ENCODE measurements around the gene PRR33. TPM values are rescaled to one million over a fixed set of nuclear protein-coding genes. Genes with fewer than 3 reads are reported as not detected.

PRR33 gene
- total RNA-seq, 4 donors from 2014 or later: not detected

GRCh38 chr11:1882265-1883238 is 9.1 kb downstream of the PRR33 start:
- ATAC-seq: peak; percentile 83
- H3K4me3 ChIP-seq: peak overlapping the region in 1 of 2 donors; percentile 2
- peak overlapping the region in 3 of 4 donors; percentile 79 to 88 (median 81) for H3K27ac ChIP-seq

GRCh38 chr11:1881442-1882264 is 10.0 kb downstream of the PRR33 start:
- ATAC-seq: peak; percentile 20
- TF ChIP-seq EP300 (IDR thresholded peaks at IDR 0.05) (no peak), POLR2A (IDR thresholded peaks at IDR 0.05) (no peak), POLR2AphosphoS5 (IDR thresholded peaks at IDR 0.05) (no peak), CTCF (IDR thresholded peaks at IDR 0.05) (no peak)
- peak overlapping the region in 3 of 4 donors; percentile 79 to 88 (median 81) for H3K27ac ChIP-seq

More at GRCh38 chr11:1882265-1883238, 9.1 kb downstream of the PRR33 start:
- peak in 3 of 4 experiments; percentile 88 to 97 (median 96) for TF ChIP-seq CTCF (IDR thresholded peaks at IDR 0.05)
- no peak for TF ChIP-seq EP300 (IDR thresholded peaks at IDR 0.05)
- no peaks in the 10 kb centered on the region for H3K27me3 ChIP-seq
- no peaks in the 10 kb centered on the region for H3K9me3 ChIP-seq
- peaks cover 0 to 52% (median 32%) of the 10 kb centered on the region in 3 donors for H3K4me1 ChIP-seq
- WGBS, 2 donors (ENCODE audit: low coverage in 1 of 2): 48% methylated on average over 3 of the region's 23 CpGs; no CpG with 5 or more reads in 1 of the 2 donors
- peaks cover 0 to 32% of the 10 kb centered on the region in 2 donors for H3K36me3 ChIP-seq

GRCh38 chr11:1880746-1881441 is 10.8 kb downstream of the PRR33 start:
- Histone ChIP-seq H3K4me3 (no peak overlapping the region), H3K4me1 (peaks cover 0 to 69% (median 48%) of the 10 kb centered on the region in 3 donors), H3K27me3 (no peaks in the 10 kb centered on the region), H3K36me3 (peaks cover 0 to 17% of the 10 kb centered on the region in 2 donors), H3K9me3 (no peaks in the 10 kb centered on the region), H3K27ac (peak overlapping the region; percentile 21 to 88 (median 80))
- TF ChIP-seq EP300 (IDR thresholded peaks at IDR 0.05) (no peak), POLR2A (IDR thresholded peaks at IDR 0.05) (no peak), POLR2AphosphoS5 (IDR thresholded peaks at IDR 0.05) (no peak), CTCF (IDR thresholded peaks at IDR 0.05) (no peak)
- no CpG with 5 or more reads among the region's 9 CpGs for WGBS, 2 donors (ENCODE audit: low coverage in 1 of 2)
- ATAC-seq: no peak

More at GRCh38 chr11:1881442-1882264, 10.0 kb downstream of the PRR33 start:
- Histone ChIP-seq H3K27me3 (no peaks in the 10 kb centered on the region), H3K36me3 (peaks cover 0 to 24% of the 10 kb centered on the region in 2 donors), H3K9me3 (no peaks in the 10 kb centered on the region), H3K4me3 (no peak overlapping the region), H3K4me1 (peaks cover 0 to 61% (median 41%) of the 10 kb centered on the region in 3 donors)
- WGBS, 2 donors (ENCODE audit: low coverage in 1 of 2): no CpG with 5 or more reads among the region's 43 CpGs

- TF ChIP-seq CTCF (IDR thresholded peaks at IDR 0.05): no peak
- TF ChIP-seq POLR2A (IDR thresholded peaks at IDR 0.05): no peak
- no peak for TF ChIP-seq EP300 (IDR thresholded peaks at IDR 0.05)
- TF ChIP-seq POLR2AphosphoS5 (IDR thresholded peaks at IDR 0.05): peak; percentile 30
- Histone ChIP-seq H3K4me3 (no peak overlapping the region), H3K9me3 (no peaks in the 10 kb centered on the region), H3K4me1 (peaks cover 0 to 77% (median 56%) of the 10 kb centered on the region in 3 donors), H3K27me3 (no peaks in the 10 kb centered on the region), H3K36me3 (peaks cover 0 to 11% of the 10 kb centered on the region in 2 donors), H3K27ac (peak overlapping the region; percentile 9 to 88 (median 80))
- ATAC-seq: peak; percentile 64
- 39% methylated on average over 4 of the region's 32 CpGs; no CpG with 5 or more reads in 1 of the 2 donors for WGBS, 2 donors (ENCODE audit: low coverage in 1 of 2)
These were observed 11.6 kb downstream of the PRR33 start for GRCh38 chr11:1879941-1880720.
